Measurements from ENCODE around the gene UBE3D.
A peak's percentile ranks its signal among the peaks of the same experiment; 100 is the strongest.

The UBE3D gene

DNA sequence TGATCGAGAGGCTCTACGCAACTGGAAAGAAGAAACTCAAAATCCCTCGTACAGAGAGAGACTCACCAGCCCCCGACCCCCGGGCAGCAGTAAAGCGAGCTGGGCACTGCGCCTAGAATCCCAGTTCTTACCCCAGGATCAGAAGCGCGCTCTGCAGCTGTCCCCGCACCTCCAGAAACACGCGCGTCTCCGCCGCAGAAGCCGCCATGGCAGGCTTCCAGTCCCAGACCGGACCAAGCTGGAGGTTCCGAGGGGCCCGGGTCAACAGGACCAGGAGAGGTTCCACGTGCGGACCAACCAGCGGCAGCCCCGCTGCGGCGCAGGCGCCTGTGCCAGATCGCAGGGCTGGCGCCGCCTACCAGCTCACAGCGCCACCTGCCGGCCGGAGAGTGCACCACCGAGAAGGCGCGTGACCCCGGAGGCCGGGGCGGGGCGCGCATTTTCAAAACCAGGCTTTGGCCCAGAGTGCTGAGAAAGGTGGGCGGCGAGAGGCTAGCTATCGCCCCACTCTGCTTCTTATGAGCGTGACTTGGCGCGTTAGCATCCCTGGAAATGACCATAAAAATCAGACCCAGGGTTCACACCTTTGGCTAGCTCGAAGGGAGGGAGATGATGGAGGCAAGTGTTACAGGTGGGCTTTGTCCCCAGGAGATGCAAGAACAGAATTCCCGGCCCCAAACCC lies at the start of gene UBE3D:
Gene UBE3D, minus strand, starts transcription at position 331 of the 682 bp plus-strand sequence. Its CDS starts 123 bp downstream, at position 208.
- DNase-seq: peak; percentile 88 to 90

DNA sequence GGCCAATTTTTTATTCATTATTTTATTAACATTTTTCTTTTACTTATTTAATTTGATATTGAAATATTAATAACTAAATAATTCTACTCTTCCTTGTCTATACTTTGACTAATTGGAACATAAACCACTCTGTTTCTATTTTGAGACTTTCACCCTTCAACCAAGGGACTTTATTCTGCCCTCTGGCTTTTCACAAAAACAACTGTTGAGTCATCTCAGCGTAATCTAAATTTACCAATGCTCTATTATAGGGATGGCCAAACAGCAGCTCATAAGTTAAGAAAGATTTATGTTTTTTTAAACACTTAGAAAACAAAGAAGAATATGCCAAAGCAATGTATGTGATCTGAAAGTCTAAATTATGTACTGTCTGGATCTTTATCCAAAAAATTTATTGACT lies 48.5 kb upstream of the UBE3D start:
- no peak for DNase-seq

- no peak for DNase-seq
Measured at GRCh38 chr6:83113258-83113657, 47.6 kb upstream of the UBE3D start.

- DNase-seq: no peak
Measured at GRCh38 chr6:83108378-83108777, 42.7 kb upstream of the UBE3D start.

DNA sequence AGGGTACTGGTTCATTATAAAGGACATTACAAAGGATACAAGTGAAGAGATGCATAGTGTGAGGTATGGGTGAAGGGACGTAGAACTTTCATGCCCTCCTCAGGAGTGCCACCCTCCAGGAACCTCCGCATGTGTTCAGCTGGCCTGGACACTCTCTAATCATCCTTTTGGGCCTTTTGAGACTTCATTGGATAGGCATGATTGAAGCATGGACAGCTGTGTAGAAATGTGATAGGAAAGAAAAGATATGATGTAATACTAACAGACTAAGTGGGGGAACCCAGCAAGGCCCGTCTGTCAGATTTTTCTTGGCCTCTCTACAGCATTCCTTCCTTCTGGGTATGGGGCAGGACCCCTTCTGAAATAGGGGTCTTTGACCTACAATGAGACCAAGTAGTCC lies 32.9 kb upstream of the UBE3D start:
- DNase-seq: no peak

- no peak for DNase-seq
Measured at GRCh38 chr6:83097675-83098074, 32.0 kb upstream of the UBE3D start.

GRCh38 chr6:83097204-83097603 lies 31.6 kb upstream of the UBE3D start:
- no peak for DNase-seq

GRCh38 chr6:83096791-83097190 lies 31.1 kb upstream of the UBE3D start:
- no peak for DNase-seq

- no peak for DNase-seq
Measured at GRCh38 chr6:83092756-83093399, 27.2 kb upstream of the UBE3D start.

DNA sequence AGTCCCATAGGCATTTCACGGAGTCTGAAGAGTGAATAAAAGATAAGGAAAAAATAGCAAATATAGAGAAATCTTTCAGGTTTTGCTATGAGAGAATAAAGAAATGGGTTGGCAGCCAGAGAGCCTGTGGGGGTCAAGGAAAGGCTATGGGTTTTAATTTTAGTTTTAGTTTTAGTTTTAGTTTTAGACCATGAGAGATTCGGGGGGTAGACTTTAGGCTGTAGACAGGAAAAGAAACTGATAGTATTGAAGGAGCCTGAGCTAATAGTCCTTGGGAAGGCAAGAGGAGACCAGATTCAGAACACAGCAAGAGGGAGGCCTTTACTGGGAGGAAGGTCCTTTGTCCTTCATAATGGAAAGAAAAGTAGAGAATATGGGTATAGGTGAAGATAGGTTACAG lies 21.1 kb upstream of the UBE3D start:
- no peak for DNase-seq

DNA sequence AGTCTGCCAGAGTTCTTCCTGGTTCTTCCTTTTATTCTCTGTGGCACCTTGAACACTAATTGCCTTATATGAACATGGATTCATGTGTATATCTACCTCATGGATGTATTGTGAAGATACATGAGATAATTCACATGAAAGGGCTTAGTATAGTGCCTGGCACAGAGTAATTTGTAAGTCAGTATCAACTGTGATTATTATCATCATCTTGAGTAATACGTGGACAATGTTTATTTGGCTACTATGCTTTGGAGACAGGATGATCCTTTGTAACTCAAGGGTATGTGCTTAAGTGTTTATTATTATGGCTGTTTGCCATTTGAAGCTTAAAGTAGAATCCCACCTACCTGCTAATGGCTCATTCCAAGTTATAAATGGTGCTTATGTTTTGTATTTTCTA lies 17.8 kb upstream of the UBE3D start:
- no peak for DNase-seq

DNA sequence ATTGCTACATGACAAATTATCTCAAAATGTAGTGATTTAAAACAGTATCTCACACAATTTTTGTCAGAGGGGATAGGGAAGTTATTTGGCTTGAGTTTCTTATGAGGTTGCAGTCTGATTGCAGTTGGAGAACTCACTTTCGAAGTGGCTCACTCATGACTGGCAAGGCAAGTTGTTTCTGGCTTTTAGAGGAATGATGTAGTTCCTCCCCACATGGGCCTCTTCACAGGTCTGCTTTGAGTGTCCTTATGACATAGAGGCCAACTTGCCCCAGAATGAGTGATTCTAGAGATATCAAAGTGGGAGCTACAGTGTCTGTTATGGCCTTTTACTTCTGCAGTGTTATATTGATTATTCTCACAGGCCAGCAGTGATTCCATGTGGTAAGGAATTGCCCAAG lies 8.0 kb upstream of the UBE3D start:
- no peak for DNase-seq

DNA sequence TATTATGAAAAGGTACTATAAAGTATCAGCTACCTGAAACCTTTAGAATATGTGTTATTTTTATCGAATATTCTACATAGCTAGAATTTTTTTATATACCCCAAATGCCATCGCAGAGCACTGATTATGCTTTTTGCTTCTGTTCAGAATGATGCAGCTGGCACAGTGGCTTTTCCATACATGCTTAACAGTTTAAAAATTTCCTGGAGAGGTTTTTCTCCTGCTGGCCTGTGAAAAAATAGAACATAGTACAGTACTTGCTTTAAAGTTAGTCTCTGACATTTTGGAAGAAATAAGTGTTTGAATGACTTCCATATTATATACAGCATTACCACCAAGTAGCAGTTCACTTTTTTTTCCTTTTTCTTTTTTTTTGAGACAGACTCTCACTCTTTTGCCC lies 7.1 kb upstream of the UBE3D start:
- DNase-seq: no peak

DNA sequence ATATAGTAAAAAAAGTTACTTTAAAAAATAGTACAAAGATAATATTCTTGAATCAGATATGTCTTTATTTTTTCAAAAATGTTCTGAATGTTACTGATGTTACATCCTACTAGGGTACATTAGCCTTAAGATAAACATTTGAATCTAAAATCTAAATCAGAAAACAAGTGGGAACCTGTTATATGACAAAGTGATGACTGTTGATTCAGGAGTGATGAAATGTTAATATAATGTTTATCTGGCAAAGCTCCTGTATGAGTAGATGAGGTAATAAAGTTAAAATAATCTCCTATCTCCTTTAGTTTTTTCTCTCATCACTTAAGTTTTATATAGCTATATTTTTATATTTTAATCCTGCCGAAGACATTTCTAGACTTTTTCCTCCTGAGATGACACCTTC lies 6.1 kb upstream of the UBE3D start:
- DNase-seq: no peak

DNA sequence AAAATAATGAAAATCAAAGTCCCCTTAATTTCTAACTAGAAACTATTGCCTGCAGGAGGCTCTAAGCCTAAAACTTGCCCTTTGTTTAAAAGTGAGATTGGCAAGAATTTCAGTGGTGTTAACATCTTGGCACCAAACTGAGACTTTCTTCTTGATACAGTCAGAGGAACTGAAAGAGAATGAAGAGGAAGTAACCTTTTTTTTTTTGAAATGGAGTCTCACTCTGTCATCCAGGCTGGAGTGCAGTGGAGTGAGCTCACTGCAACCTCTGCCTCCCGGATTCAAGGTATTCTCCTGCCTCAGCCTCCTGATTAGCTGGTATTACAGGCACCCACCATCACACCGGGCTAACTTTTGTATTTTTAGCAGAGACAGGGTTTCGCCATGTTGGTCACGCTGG lies 5.4 kb upstream of the UBE3D start:
- DNase-seq: no peak

GRCh38 chr6:83069633-83070032 lies 4.0 kb upstream of the UBE3D start:
- DNase-seq: no peak

DNA sequence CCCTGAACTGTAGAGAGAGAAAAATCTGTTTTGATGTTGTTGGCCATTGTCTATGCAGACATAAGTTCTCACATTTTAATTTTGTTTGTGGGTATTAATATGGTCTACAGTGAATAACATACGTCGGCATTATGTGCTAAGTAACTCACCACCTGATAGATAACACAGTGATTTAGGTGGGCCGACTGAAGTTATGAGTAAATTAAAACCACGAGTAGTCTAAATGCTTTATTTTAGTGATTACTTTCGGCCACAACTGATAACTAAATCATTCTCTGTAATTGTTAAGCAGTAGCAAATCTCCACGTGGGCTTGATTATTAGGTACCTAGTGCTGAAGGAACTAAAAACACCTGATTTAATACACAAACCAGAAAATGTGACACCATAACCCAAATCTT lies 3.0 kb upstream of the UBE3D start:
- no peak for DNase-seq

- peak; percentile 95 for DNase-seq
Measured at GRCh38 chr6:83067448-83068439, 2.1 kb upstream of the UBE3D start, which contains the start of gene DOP1A. Gene DOP1A (plus strand): TSS chr6:83067671. CDS start chr6:83096978, 29,307 bp downstream.

GRCh38 chr6:83062225-83062624 lies 3.4 kb downstream of the UBE3D start:
- DNase-seq: no peak

DNA sequence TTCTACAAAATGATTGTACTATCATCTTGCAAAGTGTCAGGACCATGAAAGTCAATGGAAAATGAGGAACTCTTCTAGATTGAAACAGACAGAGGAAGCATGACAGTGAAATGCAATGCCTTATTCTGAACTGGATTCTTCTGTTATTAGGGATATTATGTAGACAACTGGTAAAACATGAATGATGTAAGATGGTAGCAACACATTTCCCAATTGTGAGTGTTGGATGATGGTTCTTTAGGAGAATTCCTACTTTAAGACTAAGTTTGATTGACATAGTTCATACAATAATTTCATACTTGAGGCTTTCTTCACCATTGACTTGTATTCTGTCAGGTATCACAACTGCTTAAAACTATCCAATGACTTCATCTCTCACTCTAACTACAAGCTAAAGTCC lies 4.5 kb downstream of the UBE3D start:
- no peak for DNase-seq

- DNase-seq: peak; percentile 15 to 30
Measured at GRCh38 chr6:83057705-83058321, 7.8 kb downstream of the UBE3D start.

DNA sequence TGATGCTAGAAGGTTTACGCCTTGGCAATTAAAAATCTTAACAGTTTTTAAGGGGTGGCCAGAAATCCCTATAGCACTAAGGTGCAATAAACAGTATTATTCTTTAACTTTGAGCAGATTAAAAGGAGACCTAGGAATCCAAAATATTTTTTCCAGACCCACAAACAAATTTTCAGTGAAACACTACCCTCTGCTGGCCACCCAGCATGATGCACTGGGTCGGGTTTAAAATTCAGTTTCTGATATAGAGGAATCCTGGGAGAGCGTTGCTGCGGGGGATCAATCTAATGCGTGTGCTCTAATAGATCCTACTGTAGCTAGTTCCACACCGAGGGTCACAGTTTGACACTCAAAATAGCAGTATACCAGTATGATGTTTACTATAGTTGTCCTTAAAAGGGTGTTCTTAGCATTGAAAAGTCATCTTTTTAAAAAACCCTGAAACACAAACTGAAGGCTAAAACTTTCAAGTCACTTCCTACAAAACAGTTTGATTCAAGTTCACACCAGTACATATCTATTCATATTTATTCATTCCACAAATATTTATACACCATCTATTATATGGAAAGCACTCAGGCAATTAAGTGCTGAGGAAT lies 10.2 kb downstream of the UBE3D start:
- DNase-seq: peak; percentile 27 to 48

DNA sequence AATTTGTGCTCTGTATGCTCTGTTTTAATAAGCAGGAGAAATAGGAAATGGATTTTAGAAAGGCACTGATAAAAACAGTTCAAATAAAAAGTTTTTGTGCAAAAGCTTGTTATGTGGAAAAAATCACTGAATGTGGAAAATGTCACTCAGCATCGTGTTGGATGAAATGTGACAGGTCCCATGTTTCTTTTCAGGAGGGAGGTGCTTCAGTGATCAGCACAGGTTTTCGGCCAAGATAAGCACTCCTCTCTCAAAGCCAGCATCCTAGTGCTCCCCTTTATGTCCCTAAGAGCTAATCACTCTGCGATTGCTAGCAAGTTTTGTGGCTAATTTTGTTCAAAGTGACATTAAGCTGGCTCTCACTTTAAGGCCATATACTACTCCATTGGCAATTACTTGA lies 12.0 kb downstream of the UBE3D start:
- DNase-seq: no peak

Data from CD4-positive, alpha-beta T cell treated with Interleukin-4 for 1 hour (primary cell).